ENCODE measurements around the gene ABL1.
"Not testable (repeated sequence)": the region's sequence is repeated elsewhere in the genome, so short reads cannot be mapped to it uniquely, and the experiment has no call there.

The ABL1 gene

GRCh38 chr9:130847306-130848217, 12.5 kb downstream of the ABL1 start:
- DNase-seq (ENCODE audit: low read depth in 2 of 2, low spot score in 1 of 2) = no peak

- not testable (repeated sequence) for DNase-seq (ENCODE audit: low read depth in 2 of 2, low spot score in 1 of 2)
Observed at GRCh38 chr9:130848514-130848913, 13.5 kb downstream of the ABL1 start.

GRCh38 chr9:130849356-130849755, 14.3 kb downstream of the ABL1 start:
- no peak for DNase-seq (ENCODE audit: low read depth in 2 of 2, low spot score in 1 of 2)

GRCh38 chr9:130852801-130853200, 17.7 kb downstream of the ABL1 start:
- DNase-seq (ENCODE audit: low read depth in 2 of 2, low spot score in 1 of 2) = no peak

- no peak for DNase-seq (ENCODE audit: low read depth in 2 of 2, low spot score in 1 of 2)
Observed at GRCh38 chr9:130854092-130854491, 19.0 kb downstream of the ABL1 start.

- DNase-seq (ENCODE audit: low read depth in 2 of 2, low spot score in 1 of 2) = no peak
Observed at GRCh38 chr9:130854835-130855234, 19.8 kb downstream of the ABL1 start.

- no peak for DNase-seq (ENCODE audit: low read depth in 2 of 2, low spot score in 1 of 2)
Observed at GRCh38 chr9:130856474-130856873, 21.4 kb downstream of the ABL1 start.

- no peak for DNase-seq (ENCODE audit: low read depth in 2 of 2, low spot score in 1 of 2)
Observed at GRCh38 chr9:130857864-130858738, 23.0 kb downstream of the ABL1 start.

GRCh38 chr9:130858739-130859705, 24.0 kb downstream of the ABL1 start:
- DNase-seq (ENCODE audit: low read depth in 2 of 2, low spot score in 1 of 2) = no peak

- DNase-seq (ENCODE audit: low read depth in 2 of 2, low spot score in 1 of 2) = no peak
Observed at GRCh38 chr9:130860458-130861316, 25.6 kb downstream of the ABL1 start.

- DNase-seq (ENCODE audit: low read depth in 2 of 2, low spot score in 1 of 2) = no peak
Observed at GRCh38 chr9:130861372-130862180, 26.5 kb downstream of the ABL1 start.

GRCh38 chr9:130862217-130862616, 27.2 kb downstream of the ABL1 start:
- no peak for DNase-seq (ENCODE audit: low read depth in 2 of 2, low spot score in 1 of 2)

- no peak for DNase-seq (ENCODE audit: low read depth in 2 of 2, low spot score in 1 of 2)
Observed at GRCh38 chr9:130862747-130863146, 27.7 kb downstream of the ABL1 start.

- DNase-seq (ENCODE audit: low read depth in 2 of 2, low spot score in 1 of 2) = no peak
Observed at GRCh38 chr9:130864541-130864940, 29.5 kb downstream of the ABL1 start.

- no peak for DNase-seq (ENCODE audit: low read depth in 2 of 2, low spot score in 1 of 2)
Observed at GRCh38 chr9:130865921-130866320, 30.9 kb downstream of the ABL1 start.

GRCh38 chr9:130866474-130866965, 31.5 kb downstream of the ABL1 start:
- DNase-seq (ENCODE audit: low read depth in 2 of 2, low spot score in 1 of 2) = peak in 1 of 2 donors; percentile 17

GRCh38 chr9:130867556-130867955, 32.5 kb downstream of the ABL1 start:
- no peak for DNase-seq (ENCODE audit: low read depth in 2 of 2, low spot score in 1 of 2)

- no peak for DNase-seq (ENCODE audit: low read depth in 2 of 2, low spot score in 1 of 2)
Observed at GRCh38 chr9:130868230-130868629, 33.2 kb downstream of the ABL1 start.

GRCh38 chr9:130869250-130869649, 34.2 kb downstream of the ABL1 start:
- DNase-seq (ENCODE audit: low read depth in 2 of 2, low spot score in 1 of 2) = no peak
